ENCODE data around the gene RXFP4.

The RXFP4 gene

GRCh38 chr1:155962599-155963211, 21.3 kb downstream of the RXFP4 start:
- no peak for DNase-seq

GRCh38 chr1:155964193-155964592, 22.8 kb downstream of the RXFP4 start:
- DNase-seq = no peak

- DNase-seq = no peak
These were observed 24.7 kb downstream of the RXFP4 start for GRCh38 chr1:155966135-155966534.

GRCh38 chr1:155966750-155967149, 25.3 kb downstream of the RXFP4 start:
- DNase-seq = no peak

GRCh38 chr1:155967341-155968050, 26.1 kb downstream of the RXFP4 start:
- DNase-seq = no peak

GRCh38 chr1:155968051-155968400, 26.6 kb downstream of the RXFP4 start:
- DNase-seq = no peak

- no peak for DNase-seq
These were observed 27.2 kb downstream of the RXFP4 start for GRCh38 chr1:155968670-155969069.

GRCh38 chr1:155969377-155969791, 27.9 kb downstream of the RXFP4 start:
- no peak for DNase-seq

- DNase-seq = no peak
These were observed 29.2 kb downstream of the RXFP4 start for GRCh38 chr1:155970531-155971167.

- no peak for DNase-seq
These were observed 30.7 kb downstream of the RXFP4 start for GRCh38 chr1:155971910-155972809.

- no peak for DNase-seq
These were observed 32.3 kb downstream of the RXFP4 start for GRCh38 chr1:155973723-155974122.

GRCh38 chr1:155974208-155975115, 33.0 kb downstream of the RXFP4 start:
- no peak for DNase-seq

- no peak for DNase-seq
These were observed 34.1 kb downstream of the RXFP4 start for GRCh38 chr1:155975375-155976061.

GRCh38 chr1:155976062-155976912, 34.8 kb downstream of the RXFP4 start:
- no peak for DNase-seq

GRCh38 chr1:155976913-155977689, 35.7 kb downstream of the RXFP4 start:
- no peak for DNase-seq

GRCh38 chr1:155977690-155978324, 36.4 kb downstream of the RXFP4 start:
- no peak for DNase-seq

GRCh38 chr1:155978325-155978972, 37.0 kb downstream of the RXFP4 start, which contains the start of gene ARHGEF2:
TSS of gene ARHGEF2 (minus strand) at chr1:155978547. CDS start at chr1:155978427, 120 bp downstream.
- peak; percentile 37 for DNase-seq

- no peak for DNase-seq
These were observed 37.6 kb downstream of the RXFP4 start for GRCh38 chr1:155978973-155979429.
